GM12878 (cell line): Measurements from ENCODE around the gene OPN5. TPM values are rescaled to one million over a fixed set of nuclear protein-coding genes. Genes with fewer than 3 reads are reported as not detected.

Experiments used
- ATAC-seq: fragments of 200-7000 bp; cut with Tn5 transposase; 3 replicates; pipeline ENCODE4 v1.9.1; 2020; ENCODE audit warnings: mild to moderate bottlenecking, moderate library complexity
- BruUV-seq: library from RNA; stranded (reverse); fragments of 400-500 nt; replicated peaks from 2 replicates; lab custom pipeline; 2021; lab: Mats Ljungman, UMichigan
- CTCF ChIA-PET: fragments of 300-600 bp; sonication (Branson Sonifier 250); formaldehyde crosslinking; extraction: SDS; loops from one replicate; lab custom pipeline; 2021; ENCODE audit warnings: inconsistent platforms; lab: Yijun Ruan, JAX
- POLR2A ChIA-PET: fragments of 350-600 bp; formaldehyde crosslinking; extraction: SDS; loops from one replicate; lab custom pipeline; 2021; ENCODE audit warnings: inconsistent platforms; lab: Charles Lee
- RAD21 ChIA-PET: fragments of 300-600 bp; sonication (Branson Sonifier 250); formaldehyde crosslinking; loops from one replicate; lab custom pipeline; 2023; ENCODE audit warnings: antibody characterized with exemption; ENCODE audit not compliant: unreplicated experiment; lab: Charles Lee
- SMC1A ChIA-PET: fragments of 300-600 bp; sonication (Branson Sonifier 250); formaldehyde crosslinking; loops from one replicate; lab custom pipeline; 2023; ENCODE audit not compliant: unreplicated experiment, uncharacterized antibody; lab: Charles Lee
- DNase-seq: peaks from one replicate; pipeline ENCODE4 v3.0.0-alpha.2; 2011; ENCODE audit warnings: low read depth, low spot score
- FAIRE-seq: peaks from 3 replicates; lab custom pipeline; 2011; peaks lifted over from hg19 to GRCh38; lab: Jason Lieb, UNC
- H2AFZ ChIP-seq: 2 replicates; pipeline ENCODE4 v1.6.0; 2011; ENCODE audit warnings: low read depth, low read length, control low read depth; ENCODE audit not compliant: control insufficient read depth
- H3K27ac ChIP-seq: 2 replicates; pipeline ENCODE4 v1.5.1; 2011; ENCODE audit warnings: control low read depth; ENCODE audit not compliant: control insufficient read depth, insufficient read depth
- H3K27me3 ChIP-seq, 2 experiments: replicated peaks in 1 of 2; 2 replicates each; pipeline versions ENCODE4 v1.6.0 to v1.6.1; 2011; ENCODE audit warnings: low read length in 1 of 2; ENCODE audit not compliant: control insufficient read depth in 2 of 2, insufficient read depth in 2 of 2
- H3K36me3 ChIP-seq, 2 experiments: 2 replicates each; pipeline ENCODE4 v1.5.1; 2011; ENCODE audit warnings: low read length in 1 of 2; ENCODE audit not compliant: control insufficient read depth in 2 of 2, insufficient read depth in 2 of 2
- H3K4me1 ChIP-seq: 2 replicates; pipeline ENCODE4 v1.6.1; 2011; ENCODE audit warnings: mild to moderate bottlenecking, low read length, moderate library complexity, mixed read lengths; ENCODE audit not compliant: control insufficient read depth, insufficient read depth
- H3K4me2 ChIP-seq: 2 replicates; pipeline ENCODE4 v1.6.0; 2011; ENCODE audit warnings: control low read depth; ENCODE audit not compliant: control insufficient read depth, insufficient read depth
- H3K4me3 ChIP-seq: fragments of 200-600 bp; sonication (generic); 2 replicates; pipeline ENCODE4 v1.5.1; 2016
- H3K79me2 ChIP-seq: 2 replicates; pipeline ENCODE4 v1.6.0; 2011; ENCODE audit warnings: low read length; ENCODE audit not compliant: control insufficient read depth, insufficient read depth
- H3K9ac ChIP-seq: 2 replicates; pipeline ENCODE4 v1.8.0; 2011; ENCODE audit warnings: low read length, control low read depth, mixed read lengths; ENCODE audit not compliant: control insufficient read depth, insufficient read depth
- H3K9me3 ChIP-seq: replicated peaks from 3 replicates; pipeline ENCODE4 v1.5.1; 2011; ENCODE audit warnings: mild to moderate bottlenecking, low read length; ENCODE audit not compliant: control insufficient read depth, insufficient read depth
- H4K20me1 ChIP-seq: 2 replicates; pipeline ENCODE4 v1.6.0; 2011; ENCODE audit not compliant: control insufficient read depth, insufficient read depth
- CBFB ChIP-seq: IDR thresholded peaks from 2 replicates; pipeline ENCODE4 v1.6.1; 2016; ENCODE audit warnings: antibody characterized with exemption, low read depth
- CBX5 ChIP-seq: sonication (generic); IDR thresholded peaks from 2 replicates; pipeline ENCODE4 v1.6.1; 2016; ENCODE audit warnings: low read depth, moderate library complexity, mild to moderate bottlenecking, inconsistent platforms
- CHD2 ChIP-seq: IDR thresholded peaks from 2 replicates; pipeline ENCODE4 v1.6.1; 2011; ENCODE audit warnings: low read depth, low read length, improper control_type of control experiment, borderline replicate concordance
- FOXK2 ChIP-seq: fragments of 450-650 bp; IDR thresholded peaks from 2 replicates; pipeline ENCODE4 v1.6.1; 2017; ENCODE audit warnings: mild to moderate bottlenecking, moderate library complexity
- IKZF1 ChIP-seq: fragments of 450-650 bp; conservative IDR thresholded peaks from 2 replicates; pipeline ENCODE4 v1.6.1; 2017; ENCODE audit warnings: antibody characterized with exemption, mild to moderate bottlenecking
- KDM1A ChIP-seq: fragments of 200-600 bp; sonication (generic); IDR thresholded peaks from 2 replicates; pipeline ENCODE4 v1.6.1; 2016; ENCODE audit warnings: borderline replicate concordance
- MYC ChIP-seq: IDR thresholded peaks from 2 replicates; pipeline ENCODE4 v1.6.1; 2011; ENCODE audit warnings: mild to moderate bottlenecking, low read length, moderate library complexity, inconsistent platforms; ENCODE audit not compliant: insufficient read depth, insufficient replicate concordance, insufficient read length, severe bottlenecking
- NBN ChIP-seq: fragments of 450-650 bp; IDR thresholded peaks from 2 replicates; pipeline ENCODE4 v1.6.1; 2016
- RELA ChIP-seq: fragments of 450-650 bp; IDR thresholded peaks from 2 replicates; pipeline ENCODE4 v1.8.0; 2014; ENCODE audit warnings: borderline replicate concordance; ENCODE audit not compliant: partially characterized antibody
- WRNIP1 ChIP-seq: IDR thresholded peaks from 2 replicates; pipeline ENCODE4 v1.6.1; 2011; ENCODE audit warnings: low read depth, low read length, improper control_type of control experiment, borderline replicate concordance
- WGBS: methylation state at CpG from one replicate; pipeline ENCODE4 v1.1.6; 2016; ENCODE audit warnings: low lambda C conversion rate; ENCODE audit not compliant: insufficient replicate concordance, insufficient coverage; ENCODE audit errors: missing lambda C conversion rate; 5-methylcytosine and 5-hydroxymethylcytosine counted together
- in situ Hi-C: fragments of 300-500 bp; cut with MboI; formaldehyde crosslinking; loops from 9 replicates; pipeline ENCODE4 v1.14.3; 2018; ENCODE audit warnings: mixed read lengths
- intact Hi-C: fragments of 100-400 bp; cut with micrococcal nuclease; formaldehyde crosslinking; loops from one replicate; pipeline ENCODE4 v1.14.2; 2022; ENCODE audit not compliant: unreplicated experiment
- polyA plus RNA-seq, 11 experiments: library from polyadenylated mRNA; depleted of rRNA in 4 of 11; unstranded in 6 of 11; stranded (reverse) in 5 of 11; fragments of >200 nt; fragmentation: Nextera tagmentation in 4 of 11; fragmentation: Illumina TruSeq in 1 of 11; extraction: Ambion mirVana in 4 of 11; extraction: Trizol in 1 of 11; gene quantifications; 1 replicate in 1 of 11; 2 replicates in 10 of 11; pipeline versions ENCODE4 v1.2.1 to v1.2.3, GENCODE V29; 2011 to 2016; ENCODE audit warnings: inconsistent platforms in 2 of 11, missing spikeins in 2 of 11, low read depth in 1 of 11
- total RNA-seq, 4 experiments: library from RNA; depleted of rRNA in 3 of 4; stranded (reverse); fragments of >200 nt in 3 of 4; fragmentation: Illumina TruSeq in 1 of 4; extraction: Trizol in 1 of 4; gene quantifications; 2 replicates each; pipeline versions ENCODE4 v1.2.1 to v1.2.3, GENCODE V29; 2013 to 2021
- TF ChIP-seq, protein P1 (sequence below): fragments of 450-650 bp; IDR thresholded peaks from 2 replicates; pipeline ENCODE4 v1.6.1; 2014; ENCODE audit warnings: mild to moderate bottlenecking
- TF ChIP-seq, protein P2 (sequence below): fragments of 450-650 bp; formaldehyde crosslinking; IDR thresholded peaks from 2 replicates; pipeline ENCODE4 v1.4.0; 2020; ENCODE audit warnings: mild to moderate bottlenecking, moderate library complexity

OPN5 gene
- total and polyA plus RNA-seq, 10 of the 15 experiments (the other 5 are each of a cell fraction or from before 2014, with no cell fraction given) = not detected

GRCh38 chr6:47854971-47855370 lies 73.1 kb downstream of the OPN5 start:
- H3K79me2 ChIP-seq = no peaks in the 10 kb centered on the region
- no peak overlapping the region for H3K4me3 ChIP-seq
- ChIA-PET RAD21 (no interaction called here), SMC1A (no interaction called here), POLR2A (no interaction called here), CTCF (interaction anchor here (0.9 kb wide), 1 partner anchor 76 kb away, joined by 3 read pairs; no protein-coding TSS in a partner anchor)
- no peaks in the 10 kb centered on the region for H4K20me1 ChIP-seq
- no peak for FAIRE-seq
- 0% methylated on average over 1 of the region's 1 CpG for WGBS
- no peaks in the 10 kb centered on the region for H3K36me3 ChIP-seq
- in situ Hi-C loops (no loop called here), intact Hi-C loops (no loop called here)
- no peak overlapping the region for H3K27ac ChIP-seq
- H3K9me3 ChIP-seq = no peaks in the 10 kb centered on the region
- no peaks in the 10 kb centered on the region for H3K4me1 ChIP-seq
- no peak overlapping the region for H3K4me2 ChIP-seq
- no peak overlapping the region for H2AFZ ChIP-seq
- DNase-seq = no peak
- ATAC-seq = no peak
- H3K27me3 ChIP-seq = no peaks in the 10 kb centered on the region; a peak in 1 of 4 replicates
- TF ChIP-seq RELA = no peak
- TF ChIP-seq, protein P1, sequence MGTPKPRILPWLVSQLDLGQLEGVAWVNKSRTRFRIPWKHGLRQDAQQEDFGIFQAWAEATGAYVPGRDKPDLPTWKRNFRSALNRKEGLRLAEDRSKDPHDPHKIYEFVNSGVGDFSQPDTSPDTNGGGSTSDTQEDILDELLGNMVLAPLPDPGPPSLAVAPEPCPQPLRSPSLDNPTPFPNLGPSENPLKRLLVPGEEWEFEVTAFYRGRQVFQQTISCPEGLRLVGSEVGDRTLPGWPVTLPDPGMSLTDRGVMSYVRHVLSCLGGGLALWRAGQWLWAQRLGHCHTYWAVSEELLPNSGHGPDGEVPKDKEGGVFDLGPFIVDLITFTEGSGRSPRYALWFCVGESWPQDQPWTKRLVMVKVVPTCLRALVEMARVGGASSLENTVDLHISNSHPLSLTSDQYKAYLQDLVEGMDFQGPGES = no peak
- TF ChIP-seq CHD2 = no peak
- no peak for TF ChIP-seq MYC
- no peak for TF ChIP-seq NBN
- no peak for TF ChIP-seq CBFB
- TF ChIP-seq KDM1A = no peak
- no peak for TF ChIP-seq FOXK2
- no peak for TF ChIP-seq WRNIP1
- TF ChIP-seq IKZF1 = no peak
- TF ChIP-seq CBX5 = no peak
- TF ChIP-seq, protein P2, sequence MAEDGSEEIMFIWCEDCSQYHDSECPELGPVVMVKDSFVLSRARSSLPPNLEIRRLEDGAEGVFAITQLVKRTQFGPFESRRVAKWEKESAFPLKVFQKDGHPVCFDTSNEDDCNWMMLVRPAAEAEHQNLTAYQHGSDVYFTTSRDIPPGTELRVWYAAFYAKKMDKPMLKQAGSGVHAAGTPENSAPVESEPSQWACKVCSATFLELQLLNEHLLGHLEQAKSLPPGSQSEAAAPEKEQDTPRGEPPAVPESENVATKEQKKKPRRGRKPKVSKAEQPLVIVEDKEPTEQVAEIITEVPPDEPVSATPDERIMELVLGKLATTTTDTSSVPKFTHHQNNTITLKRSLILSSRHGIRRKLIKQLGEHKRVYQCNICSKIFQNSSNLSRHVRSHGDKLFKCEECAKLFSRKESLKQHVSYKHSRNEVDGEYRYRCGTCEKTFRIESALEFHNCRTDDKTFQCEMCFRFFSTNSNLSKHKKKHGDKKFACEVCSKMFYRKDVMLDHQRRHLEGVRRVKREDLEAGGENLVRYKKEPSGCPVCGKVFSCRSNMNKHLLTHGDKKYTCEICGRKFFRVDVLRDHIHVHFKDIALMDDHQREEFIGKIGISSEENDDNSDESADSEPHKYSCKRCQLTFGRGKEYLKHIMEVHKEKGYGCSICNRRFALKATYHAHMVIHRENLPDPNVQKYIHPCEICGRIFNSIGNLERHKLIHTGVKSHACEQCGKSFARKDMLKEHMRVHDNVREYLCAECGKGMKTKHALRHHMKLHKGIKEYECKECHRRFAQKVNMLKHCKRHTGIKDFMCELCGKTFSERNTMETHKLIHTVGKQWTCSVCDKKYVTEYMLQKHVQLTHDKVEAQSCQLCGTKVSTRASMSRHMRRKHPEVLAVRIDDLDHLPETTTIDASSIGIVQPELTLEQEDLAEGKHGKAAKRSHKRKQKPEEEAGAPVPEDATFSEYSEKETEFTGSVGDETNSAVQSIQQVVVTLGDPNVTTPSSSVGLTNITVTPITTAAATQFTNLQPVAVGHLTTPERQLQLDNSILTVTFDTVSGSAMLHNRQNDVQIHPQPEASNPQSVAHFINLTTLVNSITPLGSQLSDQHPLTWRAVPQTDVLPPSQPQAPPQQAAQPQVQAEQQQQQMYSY (CRISPR knock-in tag) = no peak
- H3K9ac ChIP-seq = no peak overlapping the region
- BruUV-seq = no TSS peak
